GM12878 (cell line): ENCODE results near the gene GLRX2. TPM values are rescaled to one million over a fixed set of nuclear protein-coding genes. Genes with fewer than 3 reads are reported as not detected.

Source experiments
- ATF2 ChIP-seq: IDR thresholded peaks from 2 replicates; pipeline ENCODE4 v1.6.1; 2012; ENCODE audit warnings: low read length, inconsistent platforms
- BACH1 ChIP-seq: fragments of 450-650 bp; IDR thresholded peaks from 2 replicates; pipeline ENCODE4 v1.6.1; 2017; ENCODE audit warnings: mild to moderate bottlenecking, borderline replicate concordance
- CHD4 ChIP-seq: fragments of 200-600 bp; sonication (generic); IDR thresholded peaks from 2 replicates; pipeline ENCODE4 v1.6.1; 2016; ENCODE audit warnings: mild to moderate bottlenecking
- EED ChIP-seq: sonication (generic); IDR thresholded peaks from 2 replicates; pipeline ENCODE4 v1.6.1; 2016; ENCODE audit warnings: antibody characterized with exemption, low read depth
- ETV6 ChIP-seq, 2 experiments: fragments of 450-650 bp in 1 of 2; IDR thresholded peaks in 1 of 2; conservative IDR thresholded peaks in 1 of 2; 2 replicates each; pipeline ENCODE4 v1.6.1; 2014; ENCODE audit warnings: antibody characterized with exemption in 1 of 2, borderline replicate concordance in 1 of 2, low read depth in 1 of 2, mild to moderate bottlenecking in 1 of 2, moderate library complexity in 1 of 2
- IRF5 ChIP-seq: fragments of 450-650 bp; IDR thresholded peaks from 2 replicates; pipeline ENCODE4 v1.6.1; 2017; ENCODE audit warnings: borderline replicate concordance
- JUNB ChIP-seq: IDR thresholded peaks from 2 replicates; pipeline ENCODE4 v1.6.1; 2016; ENCODE audit warnings: antibody characterized with exemption, mild to moderate bottlenecking
- MEF2B ChIP-seq: fragments of 450-650 bp; IDR thresholded peaks from 2 replicates; pipeline ENCODE4 v1.6.1; 2018; ENCODE audit warnings: mild to moderate bottlenecking, moderate library complexity; ENCODE audit not compliant: partially characterized antibody, poor library complexity, severe bottlenecking
- NR2C2 ChIP-seq: IDR thresholded peaks from 2 replicates; pipeline ENCODE4 v1.6.1; 2011; ENCODE audit warnings: borderline replicate concordance, low read depth; ENCODE audit not compliant: control insufficient read depth, insufficient read length
- NRF1 ChIP-seq: conservative IDR thresholded peaks from 2 replicates; pipeline ENCODE4 v1.6.1; 2011; ENCODE audit warnings: mild to moderate bottlenecking, low read depth, low read length, improper control_type of control experiment
- PAX8 ChIP-seq: fragments of 450-650 bp; IDR thresholded peaks from 2 replicates; pipeline ENCODE4 v1.6.1; 2017; ENCODE audit warnings: mild to moderate bottlenecking, moderate library complexity
- PKNOX1 ChIP-seq: fragments of 450-650 bp; IDR thresholded peaks from 2 replicates; pipeline ENCODE4 v1.6.1; 2016; ENCODE audit warnings: mild to moderate bottlenecking
- POLR2A ChIP-seq: IDR thresholded peaks from 2 replicates; pipeline ENCODE4 v1.6.1; 2011; ENCODE audit warnings: low read depth, mild to moderate bottlenecking, low read length
- RAD51 ChIP-seq: fragments of 450-650 bp; IDR thresholded peaks from 2 replicates; pipeline ENCODE4 v1.6.1; 2016; ENCODE audit warnings: moderate library complexity, mild to moderate bottlenecking, inconsistent platforms
- RUNX3 ChIP-seq: IDR thresholded peaks from 2 replicates; pipeline ENCODE4 v1.6.1; 2012; ENCODE audit warnings: low read length, inconsistent platforms
- SREBF2 ChIP-seq: IDR thresholded peaks from 2 replicates; pipeline ENCODE4 v1.6.1; 2012; ENCODE audit warnings: mild to moderate bottlenecking, low read length
- TCF12 ChIP-seq: IDR thresholded peaks from 2 replicates; pipeline ENCODE4 v1.6.1; 2011; ENCODE audit warnings: low read depth, mild to moderate bottlenecking, low read length
- USF1 ChIP-seq: IDR thresholded peaks from 2 replicates; pipeline ENCODE4 v1.6.1; 2011; ENCODE audit warnings: borderline replicate concordance, low read depth, mild to moderate bottlenecking, moderate library complexity, mixed read lengths, low read length; ENCODE audit not compliant: insufficient read depth; ENCODE audit errors: extremely low read length
- USF2 ChIP-seq: IDR thresholded peaks from 2 replicates; pipeline ENCODE4 v1.6.1; 2011; ENCODE audit warnings: low read depth, low read length, improper control_type of control experiment, borderline replicate concordance
- ZBTB40 ChIP-seq: fragments of 450-650 bp; IDR thresholded peaks from 2 replicates; pipeline ENCODE4 v1.6.1; 2016; ENCODE audit warnings: mild to moderate bottlenecking, moderate library complexity, borderline replicate concordance
- polyA plus RNA-seq, 11 experiments: library from polyadenylated mRNA; depleted of rRNA in 4 of 11; unstranded in 6 of 11; stranded (reverse) in 5 of 11; fragments of >200 nt; fragmentation: Nextera tagmentation in 4 of 11; fragmentation: Illumina TruSeq in 1 of 11; extraction: Ambion mirVana in 4 of 11; extraction: Trizol in 1 of 11; gene quantifications; 1 replicate in 1 of 11; 2 replicates in 10 of 11; pipeline versions ENCODE4 v1.2.1 to v1.2.3, GENCODE V29; 2011 to 2016; ENCODE audit warnings: inconsistent platforms in 2 of 11, missing spikeins in 2 of 11, low read depth in 1 of 11
- total RNA-seq, 4 experiments: library from RNA; depleted of rRNA in 3 of 4; stranded (reverse); fragments of >200 nt in 3 of 4; fragmentation: Illumina TruSeq in 1 of 4; extraction: Trizol in 1 of 4; gene quantifications; 2 replicates each; pipeline versions ENCODE4 v1.2.1 to v1.2.3, GENCODE V29; 2013 to 2021

GLRX2 gene
- total and polyA plus RNA-seq, 10 of the 15 experiments (the other 5 are each of a cell fraction or from before 2014, with no cell fraction given) = 5.5 to 67.6 (median 16.6) TPM

GRCh38 chr1:193104907-193105820, at the start of gene GLRX2 (continued):
- TF ChIP-seq PKNOX1 (no peak), IRF5 (no peak), RUNX3 (no peak), NRF1 (no peak), CHD4 (no peak), ETV6 (conservative IDR thresholded peaks at IDR 0.05 in 1 of 2, IDR thresholded peaks at IDR 0.05 in 1 of 2; ENCODE audit: borderline replicate concordance in 1 of 2, low read depth in 1 of 2) (no peak; a peak in 1 of 4 replicates), BACH1 (peak; percentile 63; the same call in 1 of the 2 replicates), TCF12 (no peak), MEF2B (no peak), PAX8 (no peak), JUNB (0 out of 2 replicates have a peak, but pooled peaks have one; percentile 8), POLR2A (peak; percentile 86), EED (no peak), ZBTB40 (no peak), USF2 (no peak), ATF2 (no peak), RAD51 (no peak), NR2C2 (no peak), USF1 (no peak), SREBF2 (no peak)
